Mesenchymal stem cell (in vitro differentiated cells and primary cell): Measurements from ENCODE around the gene EXOC4.

ENCODE experiments used
- DNase-seq: peaks from one replicate; pipeline ENCODE4 v3.0.0-alpha.2; 2013
- H2AFZ ChIP-seq: one replicate; pipeline ENCODE4 v1.6.1; 2013; ENCODE audit warnings: low read depth, mild to moderate bottlenecking, control low read depth, inconsistent platforms, low read length, moderate library complexity
- H2AK5ac ChIP-seq: 2 replicates; pipeline ENCODE4 v1.6.1; 2013; ENCODE audit warnings: low read length, moderate library complexity, mild to moderate bottlenecking, inconsistent platforms; ENCODE audit not compliant: severe bottlenecking
- H2BK120ac ChIP-seq: one replicate; pipeline ENCODE4 v1.6.1; 2013; ENCODE audit warnings: low read depth, mild to moderate bottlenecking, inconsistent platforms, low read length, moderate library complexity
- H2BK12ac ChIP-seq, 2 experiments: one replicate each; pipeline ENCODE4 v1.6.1; 2013; ENCODE audit warnings: inconsistent platforms in 2 of 2, low read length in 2 of 2, mild to moderate bottlenecking in 2 of 2, moderate library complexity in 2 of 2, control low read depth in 1 of 2
- H2BK15ac ChIP-seq: one replicate; pipeline ENCODE4 v1.6.1; 2013; ENCODE audit warnings: mild to moderate bottlenecking, low read depth, inconsistent platforms; ENCODE audit not compliant: poor library complexity, severe bottlenecking
- H2BK5ac ChIP-seq: 2 replicates; pipeline ENCODE4 v1.6.1; 2013; ENCODE audit warnings: low read depth, mild to moderate bottlenecking, low read length, control low read depth, inconsistent platforms; ENCODE audit not compliant: poor library complexity, severe bottlenecking
- H3K14ac ChIP-seq, 2 experiments: one replicate each; pipeline ENCODE4 v1.6.1; 2013; ENCODE audit warnings: inconsistent platforms in 2 of 2, low read length in 2 of 2, control low read depth in 1 of 2, mild to moderate bottlenecking in 1 of 2, moderate library complexity in 1 of 2
- H3K18ac ChIP-seq, 2 experiments: one replicate each; pipeline ENCODE4 v1.6.1; 2013; ENCODE audit warnings: inconsistent platforms in 2 of 2, low read length in 2 of 2, control low read depth in 1 of 2, low read depth in 1 of 2, mild to moderate bottlenecking in 1 of 2
- H3K23ac ChIP-seq, 2 experiments: one replicate each; pipeline ENCODE4 v1.6.1; 2013; ENCODE audit warnings: inconsistent platforms in 2 of 2, low read length in 2 of 2, mild to moderate bottlenecking in 2 of 2, moderate library complexity in 2 of 2, control low read depth in 1 of 2
- H3K27ac ChIP-seq: 2 replicates; pipeline ENCODE4 v1.5.1; 2013; ENCODE audit warnings: mild to moderate bottlenecking, moderate library complexity, low read length, control low read depth, inconsistent platforms; ENCODE audit not compliant: poor library complexity, severe bottlenecking
- H3K27me3 ChIP-seq, 2 experiments: 2 replicates each; pipeline versions ENCODE4 v1.6.1 to v1.7.0; 2013; ENCODE audit warnings: low read length in 2 of 2, mild to moderate bottlenecking in 2 of 2, moderate library complexity in 2 of 2, control low read depth in 1 of 2, inconsistent platforms in 1 of 2; ENCODE audit not compliant: control insufficient read depth in 1 of 2, insufficient read depth in 1 of 2
- H3K36me3 ChIP-seq, 2 experiments: 2 replicates each; pipeline versions ENCODE4 v1.6.1 to v1.7.0; 2013; ENCODE audit warnings: low read length in 2 of 2, control low read depth in 1 of 2, inconsistent platforms in 1 of 2, low read depth in 1 of 2, mild to moderate bottlenecking in 1 of 2; ENCODE audit not compliant: insufficient read depth in 2 of 2, control insufficient read depth in 1 of 2
- H3K4ac ChIP-seq, 2 experiments: one replicate each; pipeline ENCODE4 v1.6.1; 2013; ENCODE audit warnings: inconsistent platforms in 2 of 2, low read length in 2 of 2, mild to moderate bottlenecking in 2 of 2, moderate library complexity in 2 of 2, control low read depth in 1 of 2, low read depth in 1 of 2
- H3K4me1 ChIP-seq: 2 replicates; pipeline ENCODE4 v1.6.1; 2013; ENCODE audit warnings: low read depth, low read length, control low read depth; ENCODE audit not compliant: control insufficient read depth, insufficient read depth
- H3K4me2 ChIP-seq: 2 replicates; pipeline ENCODE4 v1.6.1; 2013; ENCODE audit warnings: low read length, mild to moderate bottlenecking, inconsistent platforms; ENCODE audit not compliant: poor library complexity, severe bottlenecking
- H3K4me3 ChIP-seq, 2 experiments: 2 replicates each; pipeline versions ENCODE4 v1.5.1 to v1.7.0; 2013; ENCODE audit warnings: low read length in 2 of 2, mild to moderate bottlenecking in 2 of 2, control low read depth in 1 of 2, low read depth in 1 of 2; ENCODE audit not compliant: insufficient read depth in 1 of 2
- H3K79me1 ChIP-seq: replicated peaks from 2 replicates; pipeline ENCODE4 v1.6.1; 2013; ENCODE audit warnings: mild to moderate bottlenecking, control low read depth, low read length, inconsistent platforms; ENCODE audit not compliant: poor library complexity, severe bottlenecking
- H3K9ac ChIP-seq: 2 replicates; pipeline ENCODE4 v1.7.0; 2013; ENCODE audit warnings: mild to moderate bottlenecking, low read length, moderate library complexity
- H3K9me3 ChIP-seq: 2 replicates; pipeline ENCODE4 v1.7.0; 2013; ENCODE audit warnings: mild to moderate bottlenecking, low read length; ENCODE audit not compliant: control insufficient read depth
- H4K8ac ChIP-seq: one replicate; pipeline ENCODE4 v1.6.1; 2013; ENCODE audit warnings: inconsistent platforms, mild to moderate bottlenecking, low read length, moderate library complexity
- H4K91ac ChIP-seq: one replicate; pipeline ENCODE4 v1.6.1; 2013; ENCODE audit warnings: mild to moderate bottlenecking, low read length, inconsistent platforms
- WGBS: methylation state at CpG from one replicate; pipeline ENCODE4 v1.1.7; 2013; ENCODE audit warnings: mixed read lengths; 5-methylcytosine and 5-hydroxymethylcytosine counted together

EXOC4 gene

DNA sequence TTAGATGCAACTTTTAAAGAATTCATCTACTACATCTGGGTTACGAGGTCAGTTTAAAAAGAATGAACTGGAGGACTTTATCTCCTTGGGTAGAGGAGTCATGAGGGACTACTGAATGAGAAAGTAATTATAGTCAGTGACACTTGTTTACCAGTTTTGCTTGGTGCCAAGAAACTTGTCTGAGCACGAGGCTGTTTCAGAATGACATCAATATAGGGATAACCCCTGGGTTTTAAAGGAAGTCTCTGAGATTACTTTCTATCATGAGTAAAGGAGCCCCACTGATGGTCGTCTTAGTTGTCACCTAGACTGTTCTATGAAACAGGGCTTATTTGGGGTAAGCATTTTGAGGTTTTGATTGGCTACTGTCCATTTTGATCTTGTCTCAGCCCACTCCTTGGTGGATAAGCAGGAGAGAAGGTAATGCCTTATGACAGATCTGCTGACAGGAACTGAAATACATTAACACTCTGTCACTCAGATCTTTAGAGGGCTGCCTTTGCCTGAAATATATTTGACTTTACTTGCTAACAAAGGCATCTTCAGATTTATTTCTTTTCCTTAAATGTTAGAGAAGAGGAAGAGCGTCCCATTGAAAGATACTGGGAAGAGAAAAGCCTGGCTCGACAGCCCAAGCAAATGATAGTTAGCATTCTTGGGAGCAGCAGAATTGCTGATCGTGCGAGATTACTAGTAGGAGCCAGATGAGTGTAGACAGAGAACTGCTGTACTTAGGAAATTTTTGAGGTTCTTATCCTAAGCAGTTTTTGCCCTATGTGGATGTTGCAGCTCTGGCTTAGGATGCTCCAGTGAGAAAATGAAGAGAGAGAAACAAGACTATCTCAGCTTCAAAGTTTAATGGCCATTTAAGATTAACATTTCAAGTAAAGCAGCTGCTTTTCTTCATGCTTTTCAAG lies 575.1 kb downstream of the EXOC4 start:
- Histone ChIP-seq H2AFZ (no peak overlapping the region), H3K27ac (peak overlapping the region; percentile 99), H3K4me1 (peaks cover 2% of the 10 kb centered on the region), H3K4me2 (no peak overlapping the region), H3K18ac (no peak overlapping the region), H3K4me3 (no peak overlapping the region), H2BK5ac (no peak overlapping the region), H3K27me3 (no peaks in the 10 kb centered on the region), H3K14ac (no peak overlapping the region), H3K9ac (no peak overlapping the region), H3K4ac (no peak overlapping the region), H3K9me3 (no peaks in the 10 kb centered on the region), H2BK15ac (no peak overlapping the region), H2BK12ac (no peak overlapping the region), H3K79me1 (peaks cover 3% of the 10 kb centered on the region), H2AK5ac (peak overlapping the region; percentile 80), H3K23ac (no peak overlapping the region), H4K91ac (no peak overlapping the region), H3K36me3 (peaks cover 0 to 2% of the 10 kb centered on the region in 2 experiments), H2BK120ac (no peak overlapping the region), H4K8ac (no peak overlapping the region)
- 79% methylated on average over 7 of the region's 7 CpGs for WGBS
- DNase-seq, result no peak

- no peak overlapping the region for H3K23ac ChIP-seq
- no peak overlapping the region for H3K9ac ChIP-seq
- peak overlapping the region; percentile 99 for H3K27ac ChIP-seq
- no peak overlapping the region for H2BK15ac ChIP-seq
- peak overlapping the region; percentile 93 for H2AK5ac ChIP-seq
- no peaks in the 10 kb centered on the region for H3K9me3 ChIP-seq
- no peak overlapping the region for H3K4me2 ChIP-seq
- peaks cover 2% of the 10 kb centered on the region for H3K4me1 ChIP-seq
- H3K27me3 ChIP-seq, result no peaks in the 10 kb centered on the region
- peak overlapping the region; percentile 94 for H2BK5ac ChIP-seq
- no peak overlapping the region for H4K8ac ChIP-seq
- no peak overlapping the region for H3K4ac ChIP-seq
- peaks cover 0 to 2% of the 10 kb centered on the region in 2 experiments for H3K36me3 ChIP-seq
- H3K14ac ChIP-seq, result no peak overlapping the region
- no peak overlapping the region for H4K91ac ChIP-seq
- DNase-seq, result no peak
- H3K18ac ChIP-seq, result no peak overlapping the region
- no peak overlapping the region for H2AFZ ChIP-seq
- 92% methylated on average over 4 of the region's 4 CpGs for WGBS
- peaks cover 3% of the 10 kb centered on the region for H3K79me1 ChIP-seq
- no peak overlapping the region for H2BK120ac ChIP-seq
- no peak overlapping the region for H2BK12ac ChIP-seq
- H3K4me3 ChIP-seq, result no peak overlapping the region
Observed at GRCh38 chr7:133828906-133829305, 576.0 kb downstream of the EXOC4 start.

- Histone ChIP-seq H2BK120ac (no peak overlapping the region), H3K4me2 (no peak overlapping the region), H3K4me1 (peaks cover 2% of the 10 kb centered on the region), H4K8ac (peak overlapping the region; percentile 36), H3K18ac (no peak overlapping the region), H3K4me3 (no peak overlapping the region), H3K14ac (no peak overlapping the region), H4K91ac (no peak overlapping the region), H3K27me3 (no peaks in the 10 kb centered on the region), H3K9ac (no peak overlapping the region), H3K36me3 (peaks cover 0 to 2% of the 10 kb centered on the region in 2 experiments), H3K79me1 (peaks cover 3% of the 10 kb centered on the region), H2BK12ac (no peak overlapping the region), H3K9me3 (no peaks in the 10 kb centered on the region), H2AK5ac (no peak overlapping the region), H2BK5ac (peak overlapping the region; percentile 94), H3K23ac (no peak overlapping the region), H3K27ac (peak overlapping the region; percentile 99), H2AFZ (no peak overlapping the region), H3K4ac (no peak overlapping the region), H2BK15ac (no peak overlapping the region)
- peak; percentile 24 for DNase-seq
- 26% methylated on average over 4 of the region's 4 CpGs for WGBS
Observed at GRCh38 chr7:133829336-133829897, 576.5 kb downstream of the EXOC4 start.

DNA sequence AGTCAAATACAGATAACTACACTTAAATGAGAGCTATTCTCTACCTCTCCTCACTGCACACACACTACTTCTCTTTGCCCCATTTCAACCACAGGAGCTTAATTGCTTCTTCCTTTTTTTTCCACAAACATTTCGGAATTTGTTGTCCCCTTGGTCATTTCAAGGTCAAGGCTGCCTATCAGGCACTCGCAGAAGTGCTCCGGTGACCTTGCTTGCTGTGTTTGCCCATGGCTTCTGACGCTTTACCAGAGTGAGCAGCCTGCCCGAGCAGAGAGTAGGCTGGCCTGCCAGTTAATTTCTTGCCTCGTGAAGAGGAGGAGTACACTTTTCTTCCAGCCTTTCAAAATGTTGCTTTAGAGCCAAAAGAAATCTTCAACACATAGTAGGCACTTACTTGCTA lies 577.2 kb downstream of the EXOC4 start:
- Histone ChIP-seq H3K14ac (no peak overlapping the region), H3K18ac (no peak overlapping the region), H3K4me1 (peaks cover 2% of the 10 kb centered on the region), H4K91ac (peak overlapping the region; percentile 59), H3K4me2 (no peak overlapping the region), H3K9me3 (no peaks in the 10 kb centered on the region), H2BK15ac (no peak overlapping the region), H3K27ac (peak overlapping the region; percentile 92), H2BK5ac (no peak overlapping the region), H3K23ac (no peak overlapping the region), H3K4me3 (no peak overlapping the region), H3K27me3 (no peaks in the 10 kb centered on the region), H4K8ac (no peak overlapping the region), H3K79me1 (peaks cover 2% of the 10 kb centered on the region), H2BK12ac (no peak overlapping the region), H3K4ac (no peak overlapping the region), H2AFZ (no peak overlapping the region), H3K9ac (no peak overlapping the region), H2BK120ac (no peak overlapping the region), H2AK5ac (peak overlapping the region; percentile 71), H3K36me3 (peaks cover 0 to 2% of the 10 kb centered on the region in 2 experiments)
- DNase-seq, result no peak
- 93% methylated on average over 5 of the region's 6 CpGs for WGBS
